Dedifferentiated amniotic fluid mesenchymal stem cell (primary cell): Measurements from ENCODE around the gene EVC2.

ENCODE experiments used
- DNase-seq: peaks from one replicate; pipeline ENCODE4 v3.0.0-alpha.2; 2016; ENCODE audit errors: extremely low spot score

The EVC2 gene

GRCh38 chr4:5676763-5677162 is 31.6 kb downstream of the EVC2 start:
- no peak for DNase-seq

DNA sequence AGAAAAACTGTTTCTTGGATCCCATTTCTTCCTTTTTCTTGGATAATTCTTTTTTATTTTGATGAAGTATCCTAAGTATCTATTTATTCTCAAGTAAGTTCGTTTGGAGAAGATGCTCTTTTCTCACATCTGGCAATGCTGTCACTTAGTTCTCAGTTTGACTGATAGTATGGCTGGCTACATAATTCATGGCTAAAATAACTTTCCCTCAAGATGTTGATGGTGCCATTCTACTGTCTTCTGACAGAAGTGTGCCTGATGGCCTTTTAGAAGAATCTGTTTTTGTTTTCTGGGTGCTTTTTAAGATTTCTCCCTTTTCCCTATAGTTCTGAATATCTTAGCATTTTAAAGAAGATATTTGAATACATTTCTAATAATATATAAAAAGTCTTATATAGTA is 41.6 kb downstream of the EVC2 start:
- DNase-seq, result no peak

DNA sequence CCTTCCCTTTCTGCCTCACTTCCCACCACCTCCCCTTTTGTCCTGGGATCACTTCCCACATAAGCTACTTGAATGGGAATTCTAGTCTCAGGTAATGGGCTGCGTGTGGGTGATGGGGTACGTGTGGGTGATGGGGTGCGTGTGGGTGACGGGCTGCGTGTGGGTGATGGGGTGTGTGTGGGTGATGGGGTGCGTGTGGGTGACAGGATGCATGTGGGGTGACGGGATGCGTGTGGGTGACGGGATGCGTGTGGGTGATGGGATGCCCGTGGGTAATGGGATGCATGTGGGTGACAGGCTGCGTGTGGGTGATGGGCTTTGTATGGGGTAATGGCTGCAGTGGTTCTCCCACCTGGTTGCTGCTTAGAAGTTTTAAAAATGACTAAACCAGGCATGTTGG is 43.6 kb downstream of the EVC2 start:
- DNase-seq, result no peak

DNA sequence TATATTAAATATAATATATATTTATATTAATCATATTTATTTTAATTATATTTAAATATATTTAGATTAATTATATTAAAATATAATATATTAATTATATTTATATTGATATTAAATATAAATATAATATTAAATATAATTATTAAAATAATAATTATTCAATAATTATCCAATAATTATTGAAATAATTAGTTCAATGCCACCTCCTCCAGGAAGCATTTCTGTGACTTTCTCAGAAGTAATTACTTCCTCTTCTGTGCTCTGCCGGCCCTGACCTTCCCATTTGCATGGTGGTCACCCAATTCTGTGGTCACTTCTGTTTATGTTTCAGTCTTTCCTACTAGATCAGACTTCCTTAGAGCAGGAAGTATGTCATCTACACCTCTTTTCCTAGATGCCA is 45.8 kb downstream of the EVC2 start:
- no peak for DNase-seq

GRCh38 chr4:5661237-5661636 is 47.1 kb downstream of the EVC2 start:
- DNase-seq, result no peak

DNA sequence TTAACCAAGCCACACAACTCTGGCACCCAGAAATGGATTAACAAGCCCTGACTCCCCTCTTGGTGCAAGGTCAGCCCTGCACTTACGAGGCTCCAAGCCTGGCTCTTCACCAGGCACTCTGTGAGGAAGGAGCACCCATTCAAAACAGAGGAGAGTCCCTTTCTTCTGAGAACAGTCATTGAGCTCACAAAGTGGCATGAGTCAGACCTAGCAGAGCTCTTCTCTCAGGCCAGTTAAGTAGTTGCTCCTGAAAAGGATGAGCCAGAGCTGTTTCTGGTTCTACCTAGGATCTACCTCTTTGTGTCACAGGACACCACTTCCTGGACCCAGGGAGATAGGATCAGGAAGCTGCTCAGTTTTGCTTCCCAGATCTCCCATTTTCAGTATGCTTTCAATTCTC is 48.2 kb downstream of the EVC2 start:
- DNase-seq, result no peak

DNA sequence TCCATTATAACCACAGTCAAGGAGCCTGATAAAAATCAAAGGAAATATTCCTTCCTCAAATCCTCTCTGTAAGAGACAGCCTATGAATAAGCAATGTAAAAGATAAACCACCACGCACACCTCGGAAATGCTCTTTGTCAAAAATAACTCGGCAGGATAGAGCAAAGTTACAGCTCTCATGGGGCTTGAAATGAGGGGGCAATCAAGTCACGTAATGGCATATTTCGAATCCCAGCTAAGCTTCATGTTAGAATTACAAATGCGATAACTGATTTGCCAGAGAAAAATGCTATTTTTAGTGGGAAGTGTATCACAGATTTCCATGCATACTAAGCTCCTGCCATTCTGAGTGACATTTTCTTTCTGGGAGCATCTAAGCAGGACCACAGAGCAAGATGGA is 49.4 kb downstream of the EVC2 start:
- DNase-seq, result no peak

DNA sequence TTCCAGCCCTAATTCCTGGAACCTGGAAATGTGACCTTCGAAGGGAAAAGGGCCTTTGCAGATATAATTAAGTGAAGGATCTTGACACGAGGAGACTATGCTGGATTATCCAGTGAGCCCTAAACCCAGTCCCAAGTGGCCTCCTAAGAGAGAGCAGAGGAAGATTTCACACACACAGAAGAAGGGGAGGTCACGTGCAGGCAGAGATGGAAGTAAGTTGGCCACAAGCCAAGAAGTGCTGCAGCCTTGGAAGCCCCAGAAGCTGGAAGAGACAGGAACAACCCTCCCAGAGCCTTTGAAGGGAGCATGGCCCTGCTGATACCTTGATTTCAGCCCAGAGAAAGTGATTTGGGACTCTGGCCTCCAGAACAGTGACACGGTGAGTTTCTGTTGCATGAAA is 51.9 kb downstream of the EVC2 start:
- no peak for DNase-seq

- DNase-seq, result no peak
Measured at GRCh38 chr4:5654791-5655190, 53.6 kb downstream of the EVC2 start.

- no peak for DNase-seq
Measured at GRCh38 chr4:5651089-5651488, 57.3 kb downstream of the EVC2 start.

DNA sequence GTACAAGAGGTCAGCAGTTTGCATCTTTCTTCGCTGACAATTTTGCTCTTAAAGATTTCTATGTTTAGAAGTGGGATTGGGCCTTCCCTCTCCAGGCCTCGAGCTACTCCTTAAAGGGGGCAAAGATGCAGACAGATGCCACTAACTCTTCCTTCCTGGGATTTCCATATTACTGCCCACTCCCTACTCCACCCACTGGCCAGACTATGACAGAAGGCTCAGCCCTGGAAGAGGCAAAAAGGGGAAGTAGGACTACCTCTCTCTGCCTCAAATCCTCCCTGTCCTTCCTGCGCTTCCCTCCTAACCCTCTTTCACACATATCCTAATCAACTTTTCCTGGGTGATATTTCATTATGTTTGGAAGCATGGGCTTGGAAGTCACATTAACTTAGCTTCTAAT is 58.3 kb downstream of the EVC2 start:
- no peak for DNase-seq

GRCh38 chr4:5647351-5647750 is 61.0 kb downstream of the EVC2 start:
- no peak for DNase-seq

DNA sequence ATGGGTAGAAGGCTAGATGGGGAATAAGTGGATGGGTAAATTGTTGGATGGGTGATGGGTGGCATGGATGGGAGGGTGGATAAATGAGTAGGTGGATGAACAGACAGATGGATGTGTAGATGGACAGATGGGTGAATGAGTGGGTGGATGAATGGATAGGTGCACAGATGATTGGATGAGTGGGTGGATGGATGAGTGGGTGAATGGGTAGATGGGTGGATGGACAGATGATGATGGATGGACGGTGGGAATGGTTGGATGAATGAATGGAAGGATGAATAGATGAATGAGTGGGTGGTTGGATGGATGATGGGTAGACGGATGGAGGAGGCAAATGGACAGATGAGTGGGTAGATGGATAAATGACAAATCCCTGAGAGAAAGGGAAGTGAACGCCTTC is 68.3 kb downstream of the EVC2 start:
- no peak for DNase-seq

DNA sequence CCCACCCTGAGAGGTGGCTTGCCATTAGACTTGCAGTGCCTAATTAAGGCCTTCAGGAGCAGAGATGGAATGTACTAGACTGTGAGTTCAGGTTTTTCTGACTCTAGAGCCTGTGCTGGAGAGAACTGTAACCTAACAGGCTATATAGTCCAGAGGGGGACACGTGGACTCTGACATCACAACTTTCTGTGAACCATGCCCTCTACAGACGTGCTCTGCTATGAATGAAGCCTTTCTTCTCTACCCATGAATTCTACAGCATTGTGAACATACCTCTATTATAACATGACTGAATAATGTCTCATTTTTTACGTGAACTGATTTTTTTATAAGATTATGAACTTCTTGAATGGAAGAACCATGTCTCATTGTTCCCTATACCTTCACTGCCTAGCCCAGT is 68.8 kb downstream of the EVC2 start:
- no peak for DNase-seq

- no peak for DNase-seq
Measured at GRCh38 chr4:5638976-5639375, 69.4 kb downstream of the EVC2 start.

DNA sequence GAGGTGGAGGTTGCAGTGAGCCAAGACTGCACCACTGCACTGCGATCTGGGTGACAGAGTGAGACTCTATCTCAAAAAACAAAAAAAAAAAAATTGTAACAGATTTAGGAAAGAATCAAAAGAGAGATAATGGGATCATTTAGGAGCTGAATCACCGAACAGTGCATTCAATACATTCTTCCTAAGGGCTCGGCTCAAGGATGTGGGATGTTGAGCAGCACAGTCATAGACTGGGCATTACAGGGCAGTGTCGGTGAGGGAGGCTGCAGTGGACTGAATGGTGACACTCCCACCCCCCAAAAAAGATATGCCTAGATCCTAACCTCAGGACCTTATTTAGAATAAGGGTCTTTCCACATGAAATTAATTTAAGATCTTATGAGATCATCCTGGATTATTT is 70.0 kb downstream of the EVC2 start:
- peak; percentile 78 for DNase-seq

- no peak for DNase-seq
Measured at GRCh38 chr4:5636766-5637670, 71.3 kb downstream of the EVC2 start.

DNA sequence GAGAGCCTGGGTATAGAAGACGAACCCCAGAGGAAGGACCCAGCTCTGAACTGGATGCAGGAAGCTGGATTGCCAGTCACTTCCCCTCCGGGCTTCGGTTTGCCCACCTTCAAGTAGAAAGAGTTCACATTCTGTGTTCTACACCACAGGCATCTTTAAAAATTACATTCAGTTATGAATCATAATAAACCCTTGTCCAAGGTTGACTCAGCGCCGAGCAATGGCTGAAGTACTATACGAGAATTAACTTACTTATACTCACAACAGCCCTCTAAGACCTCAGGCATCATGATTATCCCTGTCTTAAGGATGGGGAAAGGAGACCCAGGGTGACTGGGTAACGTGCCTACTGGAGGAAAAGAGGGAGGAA is 72.5 kb downstream of the EVC2 start:
- peak; percentile 73 for DNase-seq

DNA sequence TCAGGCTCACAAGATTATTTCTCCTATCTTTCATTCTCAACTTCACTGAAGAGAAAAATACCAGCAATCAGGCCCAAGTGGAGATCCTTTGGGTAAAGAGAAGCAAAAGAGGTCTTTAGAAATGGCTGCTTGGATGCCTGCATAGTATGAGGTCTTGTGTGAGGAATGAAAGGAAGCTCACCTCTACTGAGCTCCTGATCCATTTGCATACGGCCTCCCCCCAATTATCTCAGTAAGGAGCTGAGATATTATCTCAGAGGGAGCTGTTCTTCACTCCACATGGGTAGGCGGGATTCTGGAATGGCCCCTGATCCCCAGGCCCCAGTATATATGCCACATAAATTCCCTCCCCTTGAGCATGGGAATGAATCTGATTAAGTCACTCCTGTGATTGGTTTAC is 75.8 kb downstream of the EVC2 start:
- no peak for DNase-seq

DNA sequence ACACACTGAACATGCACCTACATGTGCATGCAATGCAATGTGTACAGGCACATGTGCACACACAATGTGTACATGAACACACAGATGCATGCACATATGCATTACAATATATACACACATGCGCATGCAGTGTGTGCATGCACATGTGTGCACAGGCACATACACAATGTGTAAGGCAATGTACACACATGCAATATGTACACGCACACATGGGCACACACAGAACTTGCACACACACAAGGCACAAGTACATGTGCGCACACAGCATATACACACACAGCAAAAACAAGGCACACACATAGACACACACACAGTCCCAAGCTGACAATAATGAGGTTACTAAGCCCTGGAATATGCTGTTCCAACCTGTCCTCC is 76.3 kb downstream of the EVC2 start:
- DNase-seq, result no peak

GRCh38 chr4:5631352-5632065 is 76.8 kb downstream of the EVC2 start:
- no peak for DNase-seq

- DNase-seq, result no peak
Measured at GRCh38 chr4:5630762-5631161, 77.6 kb downstream of the EVC2 start.

DNA sequence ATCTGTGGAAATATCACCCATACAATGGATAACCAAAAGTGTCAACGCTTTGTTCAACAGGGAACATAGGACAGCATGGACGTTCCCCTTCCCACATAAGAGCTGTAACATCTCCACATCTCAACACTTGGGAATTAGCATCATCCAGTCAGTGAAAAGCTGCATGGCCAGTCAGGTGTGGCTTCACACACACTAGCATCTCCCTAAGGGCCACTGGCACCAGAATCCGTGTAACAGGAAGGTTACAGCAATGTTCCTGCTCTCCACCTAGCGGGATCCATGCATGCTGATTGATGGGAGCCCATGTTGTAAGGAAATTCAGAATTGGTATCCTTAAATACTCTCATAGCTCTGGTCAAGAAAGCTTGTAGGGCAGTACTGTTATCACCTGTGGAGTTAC is 78.8 kb downstream of the EVC2 start:
- DNase-seq, result no peak

DNA sequence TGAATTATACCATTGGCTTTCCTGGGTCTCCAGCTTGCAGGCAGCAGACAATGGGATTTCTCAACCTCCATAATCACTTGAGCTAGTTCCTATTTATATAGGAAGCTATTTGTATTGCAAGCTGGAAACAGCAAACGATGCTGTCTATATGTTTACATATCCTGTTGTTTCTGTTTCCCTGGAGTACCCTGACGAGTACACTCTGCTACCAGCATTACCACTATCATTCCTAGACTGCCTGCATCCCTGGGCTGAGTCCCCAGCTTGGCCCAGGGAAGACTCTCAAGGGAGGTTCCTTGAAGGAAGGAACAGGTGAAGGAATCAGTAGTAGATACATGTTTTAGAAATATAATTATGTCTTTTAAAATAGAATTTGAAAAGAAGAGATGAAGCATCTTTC is 81.4 kb downstream of the EVC2 start:
- no peak for DNase-seq
